CD4-positive, alpha-beta T cell (primary cell): ENCODE measurements around the gene RDH13. TPM values are rescaled to one million over a fixed set of nuclear protein-coding genes. Genes with fewer than 3 reads are reported as not detected.
A peak's percentile ranks its signal among the peaks of the same experiment; 100 is the strongest.

Source experiments
- ATAC-seq: fragments of 200-7000 bp; cut with Tn5 transposase; one replicate; pipeline ENCODE4 v1.10.0; 2022; ENCODE audit warnings: mild to moderate bottlenecking; ENCODE audit not compliant: poor library complexity
- CTCF ChIA-PET: fragments of 350-600 bp; sonication (Branson Sonifier 250); formaldehyde crosslinking; loops from one replicate; lab custom pipeline; 2021; ENCODE audit warnings: antibody characterized with exemption, inconsistent platforms; lab: Charles Lee
- POLR2A ChIA-PET: fragments of 350-600 bp; sonication (Branson Sonifier 250); formaldehyde crosslinking; loops from one replicate; lab custom pipeline; 2021; ENCODE audit warnings: antibody characterized with exemption, inconsistent platforms; lab: Charles Lee
- DNase-seq, 14 experiments: peaks; one replicate each; pipeline ENCODE4 v3.0.0-alpha.2; 2013 to 2020; ENCODE audit warnings: mixed read lengths in 2 of 14
- H3K27ac ChIP-seq, 2 donors: one replicate each; pipeline versions ENCODE4 v1.5.1 to v1.7.0; 2013; ENCODE audit warnings: low read length in 2 of 2, low read depth in 1 of 2, mild to moderate bottlenecking in 1 of 2
- H3K27me3 ChIP-seq, 2 experiments: 1 replicate in 1 of 2; 2 replicates in 1 of 2; pipeline versions ENCODE4 v1.6.1 to v1.7.0; 2013; ENCODE audit warnings: low read length in 2 of 2, control low read depth in 1 of 2, mild to moderate bottlenecking in 1 of 2, moderate library complexity in 1 of 2; ENCODE audit not compliant: insufficient read depth in 2 of 2, control insufficient read depth in 1 of 2
- H3K36me3 ChIP-seq: one replicate; pipeline ENCODE4 v1.6.1; 2013; ENCODE audit warnings: low read length, control low read depth; ENCODE audit not compliant: insufficient read depth
- H3K4me1 ChIP-seq: one replicate; pipeline ENCODE4 v1.6.1; 2013; ENCODE audit warnings: low read length, control low read depth; ENCODE audit not compliant: insufficient read depth
- H3K4me3 ChIP-seq: one replicate; pipeline ENCODE4 v1.5.1; 2013; ENCODE audit warnings: mild to moderate bottlenecking, low read length, moderate library complexity
- H3K9me3 ChIP-seq, 2 experiments: 1 replicate in 1 of 2; 2 replicates in 1 of 2; pipeline versions ENCODE4 v1.6.1 to v1.7.0; 2013; ENCODE audit warnings: low read length in 2 of 2, mild to moderate bottlenecking in 2 of 2, control low read depth in 1 of 2, moderate library complexity in 1 of 2; ENCODE audit not compliant: control insufficient read depth in 1 of 2, insufficient read depth in 1 of 2
- H3K27ac Mint-ChIP-seq: one replicate; pipeline ENCODE4 v1.8.0; 2020; ENCODE audit warnings: mixed read lengths
- H3K27me3 Mint-ChIP-seq: one replicate; pipeline ENCODE4 v1.8.0; 2021; ENCODE audit warnings: mixed read lengths
- H3K36me3 Mint-ChIP-seq: one replicate; pipeline ENCODE4 v1.8.0; 2021; ENCODE audit warnings: low read depth, mixed read lengths
- H3K4me1 Mint-ChIP-seq: one replicate; pipeline ENCODE4 v1.8.0; 2021; ENCODE audit warnings: low read depth, mixed read lengths
- H3K4me3 Mint-ChIP-seq: one replicate; pipeline ENCODE4 v1.8.0; 2020; ENCODE audit warnings: mild to moderate bottlenecking, mixed read lengths
- H3K9me3 Mint-ChIP-seq: one replicate; pipeline ENCODE4 v1.8.0; 2020; ENCODE audit warnings: mixed read lengths
- CTCF ChIP-seq: fragments of 200-600 bp; IDR thresholded peaks from one replicate; pipeline ENCODE4 v1.8.0; 2022; ENCODE audit warnings: antibody characterized with exemption, mild to moderate bottlenecking
- intact Hi-C, 2 experiments: fragments of 100-400 bp; cut with DNase I in 1 of 2; cut with micrococcal nuclease in 1 of 2; formaldehyde crosslinking; loops; one replicate each; pipeline versions ENCODE4 v1.15.1 to v1.9.0; 2023 to 2025; cut with DNase I, micrococcal nuclease
- total RNA-seq, 174 experiments: library from RNA in 2 of 174; stranded (reverse) in 2 of 174; gene quantifications; one replicate each; pipeline ENCODE4 v1.2.3 and lab custom pipeline; 2021 to 2026

Gene RDH13
- total RNA-seq, 2 experiments from 2014 or later: 7.4 to 8.8 TPM

DNA sequence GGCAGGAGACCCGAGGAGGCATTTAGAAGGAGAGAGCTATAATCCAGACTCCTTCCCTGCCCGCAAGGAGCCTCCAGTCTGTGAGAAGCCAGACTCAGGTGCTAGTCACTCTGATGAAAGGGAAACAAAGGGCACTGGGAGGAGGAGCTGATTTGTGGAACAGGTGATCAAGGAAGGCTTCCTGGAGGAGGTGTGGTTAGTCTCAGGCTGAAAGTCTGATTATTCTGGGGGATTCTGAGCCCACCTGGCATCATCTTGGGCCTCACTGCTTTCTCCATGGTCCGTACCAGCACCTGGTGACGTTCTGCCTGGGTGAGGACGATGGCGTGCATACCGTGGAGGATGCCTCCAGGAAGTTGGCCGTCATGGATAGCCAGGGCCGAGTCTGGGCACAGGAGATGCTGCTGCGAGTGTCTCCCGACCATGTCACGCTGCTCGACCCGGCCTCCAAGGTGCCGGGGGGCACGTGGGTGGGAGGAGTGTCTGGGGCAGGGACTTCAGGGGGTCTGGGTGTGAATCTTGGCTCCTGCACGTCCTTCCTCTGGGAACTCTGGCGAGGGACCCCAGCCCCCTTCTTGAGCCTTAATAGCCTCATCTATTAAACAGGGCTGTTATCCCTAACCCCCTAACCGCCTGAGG lies 16.6 kb upstream of the RDH13 start:
- peaks cover 33% of the 10 kb centered on the region for H3K4me1 ChIP-seq
- H3K9me3 Mint-ChIP-seq: no peaks in the 10 kb centered on the region
- TF ChIP-seq CTCF: no peak
- no peaks in the 10 kb centered on the region for H3K36me3 Mint-ChIP-seq
- intact Hi-C loops: loop anchor here (2.0 to 5.0 kb wide), 2 partner anchors 17 to 617 kb away; partner anchors contain the start of genes LENG9 (in 1 of the 2) and RDH13 (in 1 of the 2)
- H3K4me3 Mint-ChIP-seq: peak overlapping the region; percentile 85
- ATAC-seq (no peak), DNase-seq (no peak)
- H3K27me3 Mint-ChIP-seq: peaks cover 75% of the 10 kb centered on the region
- peaks cover 25% of the 10 kb centered on the region for H3K4me1 Mint-ChIP-seq
- H3K27me3 ChIP-seq: peaks cover 29 to 42% of the 10 kb centered on the region in 2 experiments
- peaks cover 0 to 36% of the 10 kb centered on the region in 2 experiments for H3K9me3 ChIP-seq
- H3K27ac ChIP-seq: no peak overlapping the region
- ChIA-PET POLR2A (interaction anchor here (1.6 to 1.7 kb wide), 2 partner anchors 16 to 575 kb away, joined by 4 to 9 read pairs; partner anchors contain the start of genes RDH13 and U2AF2), CTCF (no interaction called here)
- no peak overlapping the region for H3K4me3 ChIP-seq
- no peaks in the 10 kb centered on the region for H3K36me3 ChIP-seq
- H3K27ac Mint-ChIP-seq: no peak overlapping the region

DNA sequence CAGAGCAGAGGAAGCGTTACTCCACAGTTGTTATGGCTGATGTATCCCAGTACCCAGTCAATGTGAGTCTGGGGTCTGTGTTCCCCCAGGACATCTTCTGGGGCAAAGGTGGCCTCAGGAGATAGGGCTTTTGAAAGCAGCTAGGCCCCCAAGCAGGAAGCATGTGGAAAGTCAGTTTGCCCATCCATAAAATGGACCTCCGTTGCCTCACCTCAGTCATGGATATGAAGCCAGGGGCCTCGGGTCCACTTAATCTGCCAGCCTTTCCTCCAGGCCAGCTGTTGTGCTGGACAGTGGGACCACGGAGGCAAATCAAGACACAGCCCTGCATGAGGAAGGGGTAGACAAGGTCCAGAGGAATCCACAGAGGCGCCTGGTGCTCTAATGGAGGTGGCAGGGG lies 16.0 kb upstream of the RDH13 start:
- Mint-ChIP-seq H3K4me1 (peaks cover 25% of the 10 kb centered on the region), H3K27ac (no peak overlapping the region), H3K9me3 (no peaks in the 10 kb centered on the region), H3K4me3 (peak overlapping the region; percentile 79), H3K36me3 (no peaks in the 10 kb centered on the region), H3K27me3 (peaks cover 73% of the 10 kb centered on the region)
- ChIA-PET POLR2A (no interaction called here), CTCF (no interaction called here)
- no peak for TF ChIP-seq CTCF
- Histone ChIP-seq H3K9me3 (peaks cover 0 to 40% of the 10 kb centered on the region in 2 experiments), H3K27me3 (peaks cover 28 to 38% of the 10 kb centered on the region in 2 experiments), H3K36me3 (no peaks in the 10 kb centered on the region), H3K4me3 (no peak overlapping the region), H3K27ac (no peak overlapping the region), H3K4me1 (peaks cover 33% of the 10 kb centered on the region)
- intact Hi-C loops: no loop called here
- ATAC-seq: no peak
- no peak for DNase-seq

DNA sequence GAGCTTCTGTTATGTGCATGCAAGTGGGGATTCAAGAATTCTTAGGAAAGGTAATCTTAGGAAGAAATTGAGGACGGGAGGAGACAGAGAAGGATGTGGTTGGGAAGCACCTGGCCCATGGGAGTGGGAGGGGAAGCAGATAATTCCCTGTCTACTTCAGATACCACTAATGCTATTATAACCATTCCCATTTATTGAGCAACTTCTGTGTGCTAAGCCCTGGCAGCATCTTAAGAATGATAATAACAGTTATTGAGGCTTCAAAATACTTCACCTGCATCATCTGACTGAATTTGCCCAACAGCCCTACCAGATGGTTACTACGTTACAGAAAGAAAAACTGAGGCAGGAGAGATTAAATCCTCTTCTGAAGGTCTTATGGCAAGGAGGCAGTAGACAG lies 14.2 kb upstream of the RDH13 start:
- POLR2A ChIA-PET: no interaction called here
- peaks cover 25% of the 10 kb centered on the region for H3K4me1 ChIP-seq
- ATAC-seq: no peak
- TF ChIP-seq CTCF: no peak
- peaks cover 0 to 42% of the 10 kb centered on the region in 2 experiments for H3K9me3 ChIP-seq
- CTCF ChIA-PET: no interaction called here
- H3K36me3 Mint-ChIP-seq: no peaks in the 10 kb centered on the region
- H3K36me3 ChIP-seq: no peaks in the 10 kb centered on the region
- H3K4me3 ChIP-seq: no peak overlapping the region
- H3K9me3 Mint-ChIP-seq: no peaks in the 10 kb centered on the region
- H3K27me3 Mint-ChIP-seq: peaks cover 72% of the 10 kb centered on the region
- no peak for DNase-seq
- peaks cover 16 to 28% of the 10 kb centered on the region in 2 experiments for H3K27me3 ChIP-seq
- intact Hi-C loops: no loop called here
- no peak overlapping the region for H3K27ac Mint-ChIP-seq
- no peak overlapping the region for H3K27ac ChIP-seq
- H3K4me3 Mint-ChIP-seq: peak overlapping the region; percentile 20
- H3K4me1 Mint-ChIP-seq: peaks cover 20% of the 10 kb centered on the region
